NCI-H1694 treated with DMSO at 0.1 percent for 48 hours (cell line): ENCODE data around the gene BTBD9.

Experiments
- DNase-seq: peaks from one replicate; lab custom pipeline; 2025; lab: John Stamatoyannopoulos, UW

The BTBD9 gene

DNA sequence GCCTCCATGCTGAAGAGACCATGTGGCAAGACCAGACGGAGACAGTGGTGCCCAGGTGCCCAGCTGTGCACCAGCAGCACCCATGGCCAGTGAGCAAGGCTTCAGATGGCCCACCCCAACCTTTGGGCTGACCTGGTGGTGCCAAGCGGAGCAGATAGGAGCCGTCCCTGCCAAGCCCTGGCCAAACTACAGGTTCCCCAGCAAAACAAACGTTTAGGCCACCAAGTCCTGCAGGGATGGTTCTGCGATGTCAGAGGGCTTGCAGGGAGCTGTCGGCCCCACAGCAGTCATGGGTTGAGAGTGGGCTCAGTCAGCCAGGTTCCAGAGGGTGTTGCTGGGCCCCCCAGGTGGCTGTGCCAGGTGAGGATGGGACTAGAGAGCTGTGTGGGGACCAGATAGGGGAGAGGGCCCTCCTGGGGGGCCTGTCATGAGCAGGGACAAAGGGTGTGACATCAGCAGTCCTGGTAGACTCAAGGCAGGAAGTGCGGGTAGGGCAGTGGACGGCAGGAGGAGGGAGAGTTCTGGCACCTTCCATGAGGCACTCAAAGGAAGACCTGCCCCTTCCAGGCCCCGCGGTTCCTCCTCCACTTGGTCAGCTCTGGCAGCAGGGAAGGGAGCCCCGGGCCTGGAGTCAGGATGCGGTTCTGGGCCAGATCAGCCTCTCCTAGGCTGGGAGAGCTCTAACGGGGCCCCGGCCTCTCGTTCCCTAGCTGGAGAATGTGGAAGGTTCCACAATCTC is 477.8 kb downstream of the BTBD9 start:
- DNase-seq = no peak

DNA sequence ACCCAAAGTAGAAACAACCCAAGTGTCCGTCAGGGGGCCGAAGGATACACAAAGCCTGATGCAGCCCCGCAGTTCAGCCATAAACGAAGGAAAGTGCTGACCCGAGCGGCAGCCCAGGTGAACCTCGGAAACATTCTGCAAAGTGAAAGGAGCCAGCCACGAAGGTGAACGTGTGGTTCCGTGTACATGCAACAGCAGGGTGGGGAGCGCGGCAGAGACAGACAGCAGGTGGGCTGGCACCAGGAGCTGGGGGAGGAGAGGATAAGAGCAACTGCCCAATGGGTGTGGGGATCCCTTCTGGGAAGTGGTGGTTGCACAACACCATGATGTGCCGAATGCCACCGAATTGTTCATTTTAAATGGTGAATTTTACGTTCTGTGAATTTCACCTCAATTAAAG is 478.4 kb downstream of the BTBD9 start:
- DNase-seq = no peak

DNA sequence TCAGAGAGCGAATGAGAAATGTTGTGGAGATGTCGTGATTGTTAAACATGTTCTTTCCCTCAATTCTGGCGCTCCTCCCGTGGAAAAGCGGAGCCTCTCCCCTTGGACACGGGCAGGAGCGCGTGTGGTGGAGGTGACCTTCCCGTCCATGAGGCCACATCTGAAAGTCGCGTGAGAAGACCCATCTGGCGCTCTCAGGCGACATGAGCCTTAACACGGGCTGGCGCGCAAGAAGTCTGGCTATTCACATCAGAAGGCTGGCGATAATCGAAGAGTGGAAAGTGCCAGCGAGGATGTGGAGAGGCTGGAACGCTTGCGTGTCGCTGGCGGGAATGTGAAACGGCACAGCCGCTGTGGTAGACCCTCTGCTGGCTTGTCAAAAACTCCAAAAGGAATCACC is 478.9 kb downstream of the BTBD9 start:
- DNase-seq = no peak

DNA sequence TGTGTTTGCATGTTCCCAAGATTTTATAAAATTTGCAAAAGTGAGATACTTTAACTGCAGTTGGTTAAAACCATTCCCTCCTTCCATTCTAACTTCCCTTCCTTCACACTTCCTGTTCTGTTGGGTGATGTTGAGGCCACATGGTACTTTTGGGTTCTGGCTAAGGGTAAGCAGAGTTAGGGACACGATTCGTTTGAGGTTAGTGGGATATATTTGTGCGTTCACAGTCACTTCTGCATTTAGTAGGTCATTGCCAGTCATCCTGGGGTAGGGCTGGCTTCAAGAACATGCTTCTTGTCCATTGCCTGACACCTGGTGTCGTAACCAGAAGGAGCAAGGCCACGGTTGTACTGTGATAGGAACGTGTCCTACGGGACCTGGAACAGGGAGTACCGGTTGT is 480.1 kb downstream of the BTBD9 start:
- no peak for DNase-seq

DNA sequence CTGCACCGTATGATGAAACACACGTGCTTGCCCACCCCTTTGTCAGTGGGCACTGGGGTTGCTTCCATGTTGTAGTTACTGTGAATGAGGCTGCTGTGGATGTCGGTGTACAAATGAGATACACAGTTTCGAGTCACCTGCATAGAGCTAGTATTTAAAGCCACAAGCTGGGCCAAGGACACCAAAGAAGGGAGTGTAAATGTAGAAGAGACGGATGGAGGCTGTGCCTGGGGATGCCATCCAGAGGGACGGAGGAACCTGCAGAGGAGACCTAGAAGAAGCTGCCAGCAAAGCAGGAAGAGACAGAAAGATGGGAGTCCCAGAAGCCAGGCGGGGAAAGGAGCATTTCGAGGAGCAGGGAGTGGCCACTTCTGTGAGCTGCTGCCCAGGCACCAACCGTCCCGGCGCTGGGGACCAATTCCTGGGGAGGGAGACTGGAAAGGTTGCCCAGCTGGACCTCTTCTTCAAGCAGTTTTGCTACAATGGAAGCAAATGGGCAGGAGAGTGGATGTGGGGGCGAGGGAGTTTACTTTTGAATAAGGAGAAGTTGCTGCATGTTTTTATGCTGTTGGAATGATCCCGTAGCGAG is 480.9 kb downstream of the BTBD9 start:
- DNase-seq = no peak

DNA sequence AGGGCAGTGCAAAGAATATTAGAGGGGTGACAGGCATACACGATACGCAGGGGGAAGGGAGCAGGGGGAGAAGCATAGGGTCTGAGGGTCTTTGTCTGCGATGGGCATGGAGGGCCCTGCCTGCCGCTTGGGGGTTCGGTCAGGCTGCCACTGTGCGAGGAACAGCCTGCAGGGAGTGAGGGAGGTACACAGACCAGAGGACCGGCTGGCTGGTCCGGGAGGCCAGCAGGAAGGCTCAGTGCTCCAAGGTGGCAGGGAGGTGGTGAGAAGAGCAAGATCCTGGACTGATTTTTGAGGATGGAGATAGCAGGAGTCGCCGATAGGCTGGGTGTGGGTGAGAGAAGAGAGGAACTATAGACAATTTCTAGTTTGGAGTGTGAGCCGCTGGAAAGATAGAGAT is 481.8 kb downstream of the BTBD9 start:
- DNase-seq = no peak

DNA sequence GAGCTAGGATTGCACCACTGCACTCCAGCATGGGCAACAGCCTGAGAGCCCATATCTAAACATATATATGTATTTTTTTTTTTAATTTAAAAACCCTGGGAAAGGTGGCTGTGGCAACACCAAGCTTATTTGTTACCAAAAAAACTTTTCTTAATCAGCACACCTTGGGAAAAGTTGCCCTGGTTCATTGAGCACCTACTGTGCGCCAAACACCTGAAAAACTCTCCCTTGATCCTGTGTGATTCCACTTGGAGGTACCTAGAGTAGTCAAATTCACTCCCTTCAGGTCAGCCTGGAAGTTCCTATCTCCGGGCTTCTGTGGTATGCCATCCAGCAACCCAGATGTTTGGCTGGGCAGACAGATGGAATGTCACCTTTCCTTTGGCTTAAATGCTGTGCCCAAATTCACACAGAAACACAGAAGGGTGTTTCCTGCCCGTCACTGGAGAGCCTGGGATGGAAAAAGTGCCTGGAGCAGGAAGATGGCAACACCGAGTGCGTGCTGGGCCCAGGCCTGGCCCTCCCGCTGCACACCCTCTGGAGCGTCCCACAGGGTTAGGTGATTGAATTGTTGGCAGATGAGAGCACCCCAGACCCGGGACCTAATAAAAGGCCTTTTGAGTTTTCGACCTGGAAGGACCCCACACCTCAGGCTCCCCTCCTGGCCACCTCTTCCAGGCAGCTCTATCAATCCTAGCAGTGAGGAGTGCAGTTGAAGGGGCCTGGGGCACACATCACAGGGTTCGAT is 482.7 kb downstream of the BTBD9 start:
- DNase-seq = no peak

DNA sequence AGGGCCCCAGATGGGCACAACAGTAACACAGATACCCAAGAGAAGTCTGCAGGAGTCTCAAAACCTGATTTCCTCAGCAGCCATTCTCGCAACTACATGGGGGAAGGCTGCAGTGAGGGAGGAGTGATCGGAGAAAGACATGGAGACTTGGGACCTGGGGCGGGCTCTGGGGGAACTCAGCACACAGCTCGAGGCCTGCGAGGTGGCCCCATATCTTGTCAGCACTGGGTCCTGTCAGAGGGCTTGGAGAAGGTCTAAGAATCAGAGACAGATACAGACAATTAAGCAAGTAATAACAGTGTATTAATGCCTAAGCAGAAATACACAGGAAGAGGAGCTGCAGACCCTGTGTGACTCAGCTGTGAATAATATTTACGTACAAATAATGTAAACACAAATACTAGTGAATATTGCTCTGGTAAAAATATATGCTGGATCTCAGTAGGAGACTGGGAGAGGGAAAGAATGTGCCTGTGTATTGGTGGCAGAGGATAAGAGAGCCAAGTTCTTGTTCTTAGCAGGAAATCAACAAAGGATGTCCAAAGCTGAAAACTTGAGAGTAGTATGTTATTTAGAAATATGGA is 484.0 kb downstream of the BTBD9 start:
- DNase-seq = no peak

DNA sequence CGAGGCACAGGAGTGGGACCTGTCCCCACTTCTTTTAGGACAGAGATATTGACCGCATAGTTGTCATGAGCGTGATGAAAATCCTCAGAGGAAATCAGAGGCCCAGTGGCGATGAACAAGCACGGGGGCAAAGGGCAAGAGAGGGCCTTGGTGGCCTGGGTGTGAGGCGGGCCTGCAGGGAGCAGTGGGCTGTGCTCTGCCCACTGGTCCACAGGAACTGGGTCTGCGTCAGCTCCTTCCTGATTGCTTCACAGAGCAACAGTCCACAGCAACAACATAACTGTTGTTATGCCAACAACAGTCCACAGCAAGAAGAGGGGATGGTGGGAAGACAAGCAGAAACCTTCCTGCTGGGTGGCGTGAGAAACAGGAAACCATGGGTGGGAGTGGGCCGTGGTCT is 484.6 kb downstream of the BTBD9 start:
- no peak for DNase-seq

DNA sequence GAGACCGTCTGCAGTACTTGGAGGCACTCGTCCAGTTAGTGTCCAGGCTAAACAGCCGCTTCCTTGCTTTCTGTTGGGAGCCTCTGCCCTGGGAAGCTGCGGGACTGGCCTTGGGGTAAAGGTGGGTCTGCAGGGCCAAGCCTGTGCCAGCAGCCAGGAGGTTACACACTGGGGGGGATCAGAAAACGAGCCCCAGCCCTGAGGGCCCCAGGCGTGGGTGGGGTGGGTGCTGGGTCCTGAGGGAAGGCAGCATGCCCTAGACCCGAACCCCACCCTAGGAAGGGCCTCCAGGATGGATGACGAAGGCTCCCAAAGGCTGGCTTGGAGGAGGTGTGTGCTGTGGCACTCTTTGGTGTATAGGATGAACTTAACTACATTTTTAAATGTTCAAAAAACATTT is 485.0 kb downstream of the BTBD9 start:
- no peak for DNase-seq

DNA sequence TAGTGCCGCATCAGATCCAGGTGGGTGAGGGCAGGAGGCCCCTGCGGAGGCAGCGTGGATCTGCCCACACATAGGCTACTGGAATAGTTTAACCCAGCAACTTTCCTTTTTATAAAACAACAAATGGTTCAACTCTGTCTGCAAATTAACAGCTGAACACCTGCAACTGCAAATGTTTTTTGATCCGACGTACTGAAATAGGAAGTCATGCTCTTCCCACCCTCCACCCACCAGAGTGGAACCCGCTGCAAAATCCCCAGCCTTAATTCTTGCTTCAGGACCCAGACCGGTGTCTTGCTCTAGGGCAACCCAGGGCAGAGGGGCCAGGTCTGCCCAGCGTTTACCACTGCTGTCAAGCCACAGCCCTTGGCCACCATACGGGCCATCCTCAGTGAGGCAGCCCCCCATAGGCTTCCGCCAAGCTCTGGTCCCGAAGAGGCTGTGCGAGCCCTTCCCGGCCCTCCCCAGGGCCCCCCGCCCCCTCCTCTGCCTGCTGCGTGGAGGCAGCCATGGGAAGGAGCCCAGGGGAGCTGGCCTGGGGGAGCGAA is 485.9 kb downstream of the BTBD9 start:
- no peak for DNase-seq

DNA sequence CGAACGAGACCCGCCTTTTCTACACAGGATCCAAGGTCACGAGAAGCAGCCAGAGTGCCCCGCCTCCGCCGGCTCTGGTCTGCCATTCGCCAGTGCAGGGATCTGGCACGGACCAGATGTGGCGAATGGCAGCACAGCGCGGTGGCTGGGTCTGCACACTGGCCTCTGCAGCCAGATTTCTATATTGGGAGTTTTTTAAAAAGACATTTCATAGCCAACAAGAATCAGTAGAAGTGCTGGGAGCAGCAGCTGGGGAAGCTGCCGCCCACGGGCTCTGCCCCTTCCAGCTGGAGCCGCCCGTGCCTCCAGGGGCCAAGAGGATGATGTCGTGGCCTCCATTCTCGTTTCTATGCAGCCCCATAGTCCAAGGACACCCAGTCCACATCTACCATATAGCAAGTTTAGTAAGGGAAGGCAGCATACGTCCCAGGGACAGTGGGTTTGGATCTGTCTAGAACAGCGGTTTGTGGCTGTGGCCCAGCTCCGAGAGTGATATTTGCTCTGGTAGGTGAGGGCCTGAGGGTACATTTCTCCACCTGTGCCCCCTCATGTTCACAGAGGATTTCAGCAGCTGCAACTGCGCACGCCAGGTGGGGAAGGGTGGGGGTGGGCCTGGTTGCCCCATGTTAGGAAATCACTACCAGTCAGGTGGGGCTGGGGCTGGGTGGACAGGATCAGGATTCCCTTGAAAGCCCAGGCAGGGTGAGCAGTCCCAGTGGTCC is 486.5 kb downstream of the BTBD9 start:
- DNase-seq = no peak

DNA sequence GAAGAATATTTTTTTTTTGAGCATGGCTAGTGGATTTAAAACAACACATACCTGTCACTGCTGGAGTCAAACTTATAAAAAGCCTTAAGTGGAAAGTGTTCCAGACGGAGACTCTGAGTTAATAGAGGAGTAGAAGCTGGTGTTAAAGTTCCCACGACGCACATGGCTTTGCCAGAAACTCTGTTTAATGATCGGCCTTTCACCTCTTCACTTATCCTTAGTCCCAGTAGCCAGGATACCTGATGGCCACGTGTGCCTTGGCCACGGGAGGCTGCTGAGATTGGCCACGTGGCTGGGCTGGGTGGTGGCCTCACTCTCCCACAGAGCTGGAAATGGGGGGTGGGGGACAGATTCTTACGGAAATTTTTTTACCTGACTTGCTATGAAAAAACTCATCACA is 487.1 kb downstream of the BTBD9 start:
- DNase-seq = no peak

DNA sequence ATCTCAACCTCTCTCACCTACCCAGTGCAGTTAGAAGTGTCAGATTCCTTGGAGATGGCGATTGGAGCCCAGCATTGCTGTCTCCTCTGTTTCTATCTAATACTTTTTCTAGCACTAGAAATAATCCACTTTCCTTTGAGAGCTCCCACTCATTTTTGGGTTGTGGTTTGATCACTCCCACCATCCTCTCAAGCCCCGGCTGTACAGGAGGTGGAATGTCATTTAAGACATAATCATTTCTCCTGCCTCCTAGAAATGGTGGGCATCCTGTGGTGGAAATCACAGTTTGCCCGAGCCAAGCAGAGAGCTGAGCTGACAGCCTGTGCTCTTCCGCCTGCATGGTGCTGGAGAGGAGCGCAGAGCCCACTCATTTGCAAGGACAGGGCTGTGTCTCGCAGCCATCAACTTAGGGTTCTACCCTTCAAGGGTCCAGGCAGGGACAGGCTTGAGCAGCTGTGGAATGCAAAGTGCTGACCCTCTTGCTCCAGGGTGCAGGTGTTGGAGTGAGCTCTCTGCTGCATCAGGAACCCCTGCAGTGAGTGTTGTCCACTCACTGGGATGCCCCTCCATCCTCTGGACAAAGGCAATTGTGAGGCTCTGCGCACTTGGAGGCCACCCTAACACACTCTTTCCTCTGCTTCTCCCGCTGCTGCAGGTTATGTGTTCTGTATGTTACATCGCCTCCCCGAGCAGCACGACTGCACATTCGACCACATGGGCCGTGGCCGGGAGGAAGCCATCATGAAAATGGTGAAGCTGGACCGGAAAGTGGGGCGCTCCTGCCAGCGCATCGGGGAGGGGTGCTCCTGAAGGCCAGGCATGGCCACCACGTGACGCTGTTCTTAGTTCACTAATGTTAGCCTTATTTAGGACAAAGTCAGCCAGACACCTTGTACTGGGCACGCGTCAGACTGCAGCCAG is 487.9 kb downstream of the BTBD9 start:
- no peak for DNase-seq

DNA sequence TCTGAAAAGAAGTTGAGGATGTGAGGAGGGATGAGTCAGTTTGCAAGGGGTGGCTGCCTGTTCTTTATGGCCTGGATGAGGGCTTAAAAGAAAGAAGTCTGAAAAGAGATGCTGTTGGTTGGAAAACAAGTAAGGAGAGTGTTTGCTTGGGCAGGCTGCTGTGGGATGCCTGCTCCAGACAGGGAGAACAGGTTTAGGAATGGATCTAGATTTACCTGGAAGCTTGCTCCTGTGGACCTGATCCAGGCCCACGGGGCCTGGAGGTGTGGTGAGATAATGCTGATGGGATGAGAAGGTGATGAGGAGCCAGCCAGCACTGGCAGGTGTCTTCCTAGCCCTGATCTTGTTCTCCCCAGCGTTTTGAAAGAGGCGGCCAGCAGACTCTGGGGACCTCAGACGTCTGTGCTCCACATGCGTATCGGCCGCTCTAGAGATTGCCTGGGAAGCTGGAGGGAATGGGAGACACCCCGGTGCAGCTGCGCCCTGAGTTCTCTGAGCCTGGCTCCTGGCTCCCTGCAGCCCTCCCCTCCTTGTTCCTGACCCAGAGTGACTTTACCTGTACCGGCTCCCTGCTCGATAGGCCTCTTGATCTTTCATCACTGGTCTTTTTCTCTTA is 488.9 kb downstream of the BTBD9 start:
- no peak for DNase-seq

DNA sequence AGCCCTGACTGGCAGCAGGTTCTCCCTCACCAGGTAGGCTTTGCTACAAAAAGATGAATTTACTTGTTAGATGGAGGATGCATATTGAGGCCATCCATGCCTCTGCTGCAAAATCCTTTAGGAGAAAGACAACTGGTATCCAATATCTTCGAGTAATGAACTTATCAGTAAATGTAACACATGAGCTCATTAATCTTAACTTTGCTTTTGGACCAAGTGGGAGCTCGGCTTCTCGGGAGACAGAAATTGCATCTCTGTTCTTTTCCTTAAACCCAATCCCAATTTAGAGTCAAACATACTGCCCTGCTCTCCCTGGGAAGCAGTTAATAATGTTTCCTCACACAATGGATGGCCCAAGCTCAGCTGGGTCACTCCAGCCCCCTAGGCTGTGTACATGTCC is 489.7 kb downstream of the BTBD9 start:
- no peak for DNase-seq

DNA sequence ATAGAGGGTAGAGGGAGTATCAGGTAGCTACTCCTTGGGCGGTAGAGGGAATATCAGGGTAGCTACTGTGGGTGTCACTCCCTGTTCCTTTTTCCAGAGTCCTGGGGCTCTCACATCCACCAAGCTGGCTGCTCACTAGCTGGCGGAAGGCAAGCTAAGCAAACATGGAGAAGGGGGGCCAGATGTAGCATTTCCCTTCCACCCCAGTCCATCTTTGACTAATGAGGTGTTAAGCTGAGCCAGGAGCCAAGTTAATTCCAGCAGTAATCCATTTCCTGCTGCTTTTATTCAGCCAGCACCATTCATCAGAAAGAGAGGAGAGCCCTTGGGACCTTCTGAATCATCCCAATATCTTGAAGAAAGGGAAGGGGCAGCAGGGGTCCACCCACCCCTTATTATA is 490.2 kb downstream of the BTBD9 start:
- no peak for DNase-seq

DNA sequence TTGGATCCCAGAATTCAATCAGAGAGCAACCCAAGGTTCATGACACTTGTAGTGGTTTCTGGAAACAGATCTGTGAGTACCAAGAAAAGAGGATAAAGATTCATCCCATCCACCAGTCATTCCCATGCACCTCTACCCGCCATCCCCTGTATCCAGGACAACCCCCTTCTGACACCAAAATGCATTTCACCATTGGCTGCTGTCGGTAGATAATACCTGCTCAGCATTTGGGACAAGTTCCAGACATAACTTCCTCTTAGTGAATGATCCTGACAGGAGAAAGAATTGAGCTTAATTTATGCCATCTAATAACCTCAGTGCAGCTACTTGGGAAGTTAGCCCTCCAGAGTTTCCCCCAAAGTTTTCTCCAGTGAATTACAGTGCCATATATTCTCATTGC is 491.1 kb downstream of the BTBD9 start:
- no peak for DNase-seq

DNA sequence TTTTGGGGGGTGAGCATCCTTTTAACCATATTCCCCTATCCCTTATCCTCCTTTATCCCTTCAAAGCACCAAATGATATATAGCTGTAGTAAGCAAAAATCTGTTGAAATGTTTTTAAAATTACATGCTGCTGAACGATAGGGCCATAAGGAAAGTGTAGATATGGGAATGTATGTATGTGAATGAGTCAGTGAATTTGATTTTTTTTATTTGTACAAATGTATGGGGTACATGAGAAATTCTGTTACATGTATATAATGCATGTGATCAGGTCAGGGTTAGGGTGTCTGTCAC is 493.0 kb downstream of the BTBD9 start:
- no peak for DNase-seq

DNA sequence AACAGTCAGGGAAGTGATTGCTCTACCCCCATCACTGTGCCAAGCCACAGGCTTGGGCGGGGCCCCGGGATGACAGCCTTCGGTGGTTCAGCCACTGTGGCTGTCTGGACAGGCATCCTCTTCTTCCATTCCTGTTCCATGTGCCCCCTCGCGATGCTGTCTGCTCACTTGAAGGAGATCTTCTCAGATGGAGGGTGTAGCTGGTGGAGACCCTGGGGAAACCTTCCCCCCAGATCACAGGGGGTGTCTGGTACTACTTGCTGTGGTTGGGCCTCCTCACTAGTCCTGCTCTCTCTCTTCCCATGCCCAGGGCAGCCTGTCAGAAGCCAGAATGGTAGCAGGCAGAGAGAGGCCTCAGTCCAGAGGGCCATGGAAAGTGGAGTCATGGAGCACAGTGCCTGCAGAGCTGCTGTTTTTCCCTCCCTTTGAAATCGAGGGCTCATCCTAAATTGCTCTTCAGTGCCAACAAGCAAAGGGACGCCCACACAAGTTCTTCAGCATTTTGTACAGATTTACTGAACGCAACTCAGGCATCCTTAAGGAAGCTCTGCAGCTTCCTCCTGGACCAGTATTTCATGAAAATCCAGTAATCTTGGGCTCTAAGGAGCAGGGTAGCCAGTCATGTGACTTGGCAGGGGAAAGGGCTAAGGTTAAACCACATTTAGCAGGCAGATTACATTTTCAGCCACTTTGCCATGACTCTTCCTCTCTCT is 493.6 kb downstream of the BTBD9 start:
- no peak for DNase-seq
